ENCODE data around the gene SORCS2.

SORCS2 gene

GRCh38 chr4:7458477-7458876 is 266.1 kb downstream of the SORCS2 start:
- DNase-seq (ENCODE audit: low spot score) = no peak
- TF ChIP-seq CTCF (IDR thresholded peaks at IDR 0.05; ENCODE audit: extremely low read depth, missing control alignments) = no peak

GRCh38 chr4:7459471-7459870 is 267.1 kb downstream of the SORCS2 start:
- no peak for DNase-seq (ENCODE audit: low spot score)
- TF ChIP-seq CTCF (IDR thresholded peaks at IDR 0.05; ENCODE audit: extremely low read depth, missing control alignments) = no peak

GRCh38 chr4:7460566-7460965 is 268.2 kb downstream of the SORCS2 start:
- TF ChIP-seq CTCF (IDR thresholded peaks at IDR 0.05; ENCODE audit: extremely low read depth, missing control alignments) = no peak
- DNase-seq (ENCODE audit: low spot score) = no peak

GRCh38 chr4:7461230-7461629 is 268.9 kb downstream of the SORCS2 start:
- DNase-seq (ENCODE audit: low spot score) = no peak
- no peak for TF ChIP-seq CTCF (IDR thresholded peaks at IDR 0.05; ENCODE audit: extremely low read depth, missing control alignments)

- DNase-seq (ENCODE audit: low spot score) = no peak
- TF ChIP-seq CTCF (IDR thresholded peaks at IDR 0.05; ENCODE audit: extremely low read depth, missing control alignments) = no peak
These were observed 270.2 kb downstream of the SORCS2 start for GRCh38 chr4:7462509-7462971.

GRCh38 chr4:7463566-7464258 is 271.4 kb downstream of the SORCS2 start:
- no peak for TF ChIP-seq CTCF (IDR thresholded peaks at IDR 0.05; ENCODE audit: extremely low read depth, missing control alignments)
- DNase-seq (ENCODE audit: low spot score) = no peak

- DNase-seq (ENCODE audit: low spot score) = no peak
- TF ChIP-seq CTCF (IDR thresholded peaks at IDR 0.05; ENCODE audit: extremely low read depth, missing control alignments) = no peak
These were observed 271.9 kb downstream of the SORCS2 start for GRCh38 chr4:7464259-7464655.

Data from GM20000 (cell line).